Cardiac muscle cell (in vitro differentiated cells and primary cell): Measurements from ENCODE around the gene GID4. TPM values are rescaled to one million over a fixed set of nuclear protein-coding genes. Genes with fewer than 3 reads are reported as not detected.

Experiments used
- DNase-seq, 2 donors: peaks; one replicate each; pipeline versions ENCODE4 v3.0.0 to v3.0.0-alpha.2; 2010 to 2017; ENCODE audit warnings: low read depth in 1 of 2, low spot score in 1 of 2
- H3K27ac ChIP-seq: fragments of 200-600 bp; sonication (generic); 2 replicates; pipeline ENCODE4 v1.5.1; 2016
- H3K27me3 ChIP-seq: fragments of 200-600 bp; sonication (generic); 2 replicates; pipeline ENCODE4 v1.6.0; 2016; ENCODE audit warnings: control low read depth
- H3K36me3 ChIP-seq: fragments of 200-600 bp; sonication (generic); 2 replicates; pipeline ENCODE4 v1.5.1; 2016; ENCODE audit warnings: control low read depth
- H3K4me1 ChIP-seq: fragments of 200-600 bp; sonication (generic); 2 replicates; pipeline ENCODE4 v1.8.1; 2017; ENCODE audit warnings: low read depth, mild to moderate bottlenecking, mixed run types
- H3K4me3 ChIP-seq: fragments of 200-600 bp; sonication (generic); 2 replicates; pipeline ENCODE4 v1.5.1; 2016; ENCODE audit warnings: mild to moderate bottlenecking
- H3K9me3 ChIP-seq: fragments of 200-600 bp; sonication (generic); 2 replicates; pipeline ENCODE4 v1.5.1; 2017; ENCODE audit warnings: low read depth, mild to moderate bottlenecking, control low read depth
- polyA plus RNA-seq: library from polyadenylated mRNA; unstranded; fragments of >200 nt; fragmentation: Nextera tagmentation; extraction: Ambion mirVana; gene quantifications from 2 replicates; pipeline ENCODE4 v1.2.1, GENCODE V29; 2016
- total RNA-seq: library from RNA; depleted of rRNA; stranded (reverse); fragments of >200 nt; gene quantifications from 2 replicates; pipeline ENCODE4 v1.2.3, GENCODE V29; 2016
- TF ChIP-seq, protein P1 (sequence below): IDR thresholded peaks from 2 replicates; pipeline ENCODE4 v1.5.1; 2012; ENCODE audit warnings: low read depth, mild to moderate bottlenecking, low read length

The GID4 gene
- total and polyA plus RNA-seq, 2 experiments from 2014 or later = 9.8 to 9.9 TPM

DNA sequence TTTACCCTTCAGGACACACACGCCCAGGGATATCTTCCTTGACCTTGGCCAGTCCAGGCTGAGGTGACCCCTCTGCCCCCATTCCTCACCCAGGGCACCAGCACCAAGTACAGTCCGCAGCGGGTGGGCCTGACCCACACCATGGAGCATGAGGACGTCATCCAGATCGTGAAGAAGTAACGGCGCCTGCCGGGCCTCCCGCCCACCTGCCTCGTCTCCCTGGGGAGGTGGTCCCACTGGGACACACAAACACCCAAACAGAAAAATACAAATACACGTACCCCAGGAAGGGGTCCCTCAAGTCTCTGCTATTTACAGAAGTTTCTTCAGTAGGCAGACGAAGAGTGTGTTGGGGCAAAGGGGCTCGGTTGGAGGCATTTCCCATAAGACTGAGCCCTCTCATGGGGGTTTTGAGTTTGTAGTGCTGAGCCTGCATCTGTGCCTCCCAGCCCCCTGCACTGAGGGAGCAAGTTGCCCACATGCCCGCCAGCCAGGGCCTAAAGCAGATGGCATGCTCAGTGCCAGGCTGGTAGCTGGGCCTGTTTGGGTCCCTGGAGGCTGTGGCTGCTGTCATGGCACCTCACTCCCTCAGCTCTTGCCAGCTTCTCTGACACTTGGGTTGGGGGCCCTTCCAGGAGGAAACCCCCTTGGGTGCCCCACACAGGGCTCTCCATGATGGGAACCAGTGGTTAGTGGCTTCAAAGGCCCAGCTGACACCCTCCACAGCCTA, 68.0 kb downstream of the GID4 start:
- peaks cover 3% of the 10 kb centered on the region for H3K36me3 ChIP-seq
- TF ChIP-seq, protein P1, sequence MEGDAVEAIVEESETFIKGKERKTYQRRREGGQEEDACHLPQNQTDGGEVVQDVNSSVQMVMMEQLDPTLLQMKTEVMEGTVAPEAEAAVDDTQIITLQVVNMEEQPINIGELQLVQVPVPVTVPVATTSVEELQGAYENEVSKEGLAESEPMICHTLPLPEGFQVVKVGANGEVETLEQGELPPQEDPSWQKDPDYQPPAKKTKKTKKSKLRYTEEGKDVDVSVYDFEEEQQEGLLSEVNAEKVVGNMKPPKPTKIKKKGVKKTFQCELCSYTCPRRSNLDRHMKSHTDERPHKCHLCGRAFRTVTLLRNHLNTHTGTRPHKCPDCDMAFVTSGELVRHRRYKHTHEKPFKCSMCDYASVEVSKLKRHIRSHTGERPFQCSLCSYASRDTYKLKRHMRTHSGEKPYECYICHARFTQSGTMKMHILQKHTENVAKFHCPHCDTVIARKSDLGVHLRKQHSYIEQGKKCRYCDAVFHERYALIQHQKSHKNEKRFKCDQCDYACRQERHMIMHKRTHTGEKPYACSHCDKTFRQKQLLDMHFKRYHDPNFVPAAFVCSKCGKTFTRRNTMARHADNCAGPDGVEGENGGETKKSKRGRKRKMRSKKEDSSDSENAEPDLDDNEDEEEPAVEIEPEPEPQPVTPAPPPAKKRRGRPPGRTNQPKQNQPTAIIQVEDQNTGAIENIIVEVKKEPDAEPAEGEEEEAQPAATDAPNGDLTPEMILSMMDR = no peak
- no peaks in the 10 kb centered on the region for H3K27me3 ChIP-seq
- H3K4me1 ChIP-seq = no peaks in the 10 kb centered on the region
- no peak overlapping the region for H3K4me3 ChIP-seq
- H3K27ac ChIP-seq = no peak overlapping the region
- no peak for DNase-seq
- H3K9me3 ChIP-seq = no peaks in the 10 kb centered on the region

DNA sequence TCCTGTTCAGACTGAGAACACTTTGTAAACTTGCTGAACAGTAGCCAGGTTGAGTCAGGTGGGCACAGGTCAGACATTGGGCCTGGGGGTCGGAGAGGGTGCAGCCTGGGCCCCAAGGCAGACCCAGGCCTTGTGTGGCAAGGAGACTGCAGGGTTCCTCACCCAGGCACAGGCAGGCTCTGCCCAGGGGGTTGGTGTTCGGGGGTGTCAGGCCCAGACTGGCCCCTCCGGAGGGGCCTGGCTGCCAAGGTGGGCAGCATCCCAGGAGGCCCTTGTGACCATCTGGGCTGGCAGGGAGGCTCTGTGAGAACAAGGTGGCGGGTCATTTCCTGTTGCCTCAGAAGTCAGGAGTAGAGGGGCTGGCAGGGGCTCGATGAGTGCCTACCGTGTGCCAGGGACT, 68.8 kb downstream of the GID4 start:
- H3K9me3 ChIP-seq = no peaks in the 10 kb centered on the region
- no peaks in the 10 kb centered on the region for H3K4me1 ChIP-seq
- no peak overlapping the region for H3K27ac ChIP-seq
- no peak overlapping the region for H3K4me3 ChIP-seq
- no peak for DNase-seq
- no peaks in the 10 kb centered on the region for H3K27me3 ChIP-seq
- TF ChIP-seq, protein P1 = no peak
- H3K36me3 ChIP-seq = peaks cover 3% of the 10 kb centered on the region

DNA sequence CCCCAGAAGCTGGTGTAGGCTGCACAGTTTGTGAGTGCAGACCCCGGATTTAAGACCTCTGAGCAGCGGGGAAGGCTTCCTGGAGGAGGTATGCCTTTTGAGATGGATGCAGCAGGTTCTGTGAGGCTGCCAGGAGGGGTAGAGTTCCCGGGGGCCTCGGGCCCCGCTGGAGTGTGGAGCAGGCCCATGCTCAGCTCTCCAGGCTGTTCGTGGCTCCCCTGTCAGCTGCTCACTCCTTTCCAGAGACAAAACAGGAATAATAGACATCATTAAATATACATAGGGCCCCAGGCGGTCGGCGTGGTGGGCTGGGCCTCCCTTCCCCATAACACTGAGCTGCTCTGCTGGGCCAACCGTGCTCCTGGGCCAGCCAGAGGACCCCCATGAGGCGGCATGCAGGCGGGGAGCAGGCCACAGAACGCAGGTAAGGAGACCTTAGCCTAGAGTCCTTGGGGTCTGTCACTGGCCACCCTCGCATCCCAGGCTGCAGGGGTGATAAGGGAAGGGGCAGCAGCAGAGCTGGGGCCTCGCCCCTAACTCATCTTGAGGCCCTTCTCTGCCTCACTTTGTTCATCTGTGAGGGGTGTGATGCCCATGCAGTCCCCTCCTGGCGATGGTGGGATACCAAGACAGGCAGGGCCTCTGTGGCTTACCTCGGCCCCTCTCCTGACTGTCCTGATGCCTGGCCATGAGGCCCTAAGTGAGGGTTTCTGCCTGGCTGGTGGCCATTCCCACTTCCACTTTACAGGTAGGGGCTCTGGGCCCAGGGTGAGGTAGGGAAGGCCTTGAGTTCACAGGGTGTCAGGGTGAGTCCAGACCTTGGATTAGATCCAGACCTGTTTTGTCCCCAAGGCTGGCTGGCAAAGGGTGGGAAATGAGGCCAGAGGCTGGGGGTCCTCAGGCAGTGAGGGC, 69.4 kb downstream of the GID4 start, which contains the start of gene MYO15A:
Gene MYO15A, plus strand, starts transcription at position 356 of the 912 bp plus-strand sequence. CDS start 10,045 bp downstream, outside the sequence.
- Histone ChIP-seq H3K4me3 (no peak within 1 kb of the TSS), H3K27ac (no peak within 1 kb of the TSS), H3K9me3 (no peaks in the 10 kb centered on the region), H3K4me1 (no peaks in the 10 kb centered on the region), H3K27me3 (no peaks in the 10 kb centered on the region), H3K36me3 (peaks cover 3% of the 10 kb centered on the region)
- DNase-seq = no peak
- TF ChIP-seq, protein P1 = no peak

DNA sequence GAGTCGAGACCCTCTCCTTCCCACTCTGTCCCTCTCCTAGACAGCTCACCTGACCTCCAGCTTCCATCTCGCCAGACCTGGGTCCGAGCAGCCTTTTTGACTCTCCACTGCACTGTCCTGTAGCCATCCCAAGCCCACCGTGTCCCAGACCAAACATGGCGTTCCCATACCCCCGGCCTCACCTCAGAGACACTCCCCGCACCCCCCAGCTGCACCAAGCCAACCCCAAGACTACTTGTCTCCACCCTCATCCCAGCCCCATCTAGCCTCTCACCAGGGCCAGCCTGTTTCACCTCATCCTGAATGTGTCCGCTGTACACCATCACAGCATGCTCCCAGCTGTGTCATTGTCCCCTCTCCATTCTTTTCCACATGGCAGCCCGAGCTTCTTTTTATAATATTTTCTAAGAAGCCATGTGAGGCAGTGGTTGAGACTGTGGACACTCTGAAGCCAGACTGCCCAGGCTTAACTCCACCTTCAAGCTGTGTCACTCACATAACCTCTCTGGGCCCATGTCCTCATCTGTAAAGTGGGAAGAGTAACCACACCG, 70.8 kb downstream of the GID4 start:
- Histone ChIP-seq H3K36me3 (peaks cover 3% of the 10 kb centered on the region), H3K27me3 (no peaks in the 10 kb centered on the region), H3K4me3 (no peak overlapping the region), H3K4me1 (no peaks in the 10 kb centered on the region), H3K9me3 (no peaks in the 10 kb centered on the region), H3K27ac (no peak overlapping the region)
- no peak for DNase-seq
- TF ChIP-seq, protein P1 = no peak

DNA sequence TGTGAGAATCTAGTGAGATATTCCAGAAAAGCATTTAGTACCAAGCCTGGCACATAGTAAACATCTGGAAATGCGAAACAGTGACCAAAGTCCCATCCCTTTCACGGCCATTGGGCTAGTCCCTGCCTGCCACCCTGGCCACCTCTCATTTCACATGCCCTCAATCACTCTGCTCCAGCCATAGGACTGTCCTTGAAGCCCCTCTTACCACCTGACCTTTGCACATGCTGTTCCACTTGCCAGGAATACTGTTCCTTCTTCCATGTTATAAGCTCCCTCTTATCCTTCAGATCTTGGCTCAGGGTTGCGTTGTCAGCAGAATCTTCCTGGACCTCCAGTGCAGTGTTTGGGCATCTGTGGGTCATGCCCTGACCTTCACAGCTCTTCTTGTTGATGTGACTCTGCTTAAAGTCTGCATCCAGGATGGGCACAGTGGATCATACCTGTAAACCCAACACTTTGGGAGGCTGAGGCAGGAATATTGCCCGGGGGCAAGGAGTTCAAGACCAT, 71.5 kb downstream of the GID4 start:
- no peaks in the 10 kb centered on the region for H3K27me3 ChIP-seq
- no peaks in the 10 kb centered on the region for H3K9me3 ChIP-seq
- no peak overlapping the region for H3K27ac ChIP-seq
- TF ChIP-seq, protein P1 = no peak
- no peak for DNase-seq
- no peaks in the 10 kb centered on the region for H3K4me1 ChIP-seq
- H3K4me3 ChIP-seq = no peak overlapping the region
- no peaks in the 10 kb centered on the region for H3K36me3 ChIP-seq
